Islet precursor cell (in vitro differentiated cells): Measurements from ENCODE around the gene FHIT.

Experiments used
- DNase-seq: peaks from one replicate; pipeline ENCODE4 v3.0.0-alpha.2; 2018

The FHIT gene

GRCh38 chr3:61168286-61168685 is 83.0 kb downstream of the FHIT start:
- no peak for DNase-seq

GRCh38 chr3:61162965-61163364 is 88.3 kb downstream of the FHIT start:
- DNase-seq, result no peak

- DNase-seq, result no peak
Observed at GRCh38 chr3:61158667-61159066, 92.6 kb downstream of the FHIT start.

- no peak for DNase-seq
Observed at GRCh38 chr3:61158216-61158615, 93.0 kb downstream of the FHIT start.

GRCh38 chr3:61157414-61157813 is 93.8 kb downstream of the FHIT start:
- DNase-seq, result no peak

GRCh38 chr3:61155701-61156292 is 95.5 kb downstream of the FHIT start:
- no peak for DNase-seq

GRCh38 chr3:61154457-61155198 is 96.6 kb downstream of the FHIT start:
- DNase-seq, result no peak

- no peak for DNase-seq
Observed at GRCh38 chr3:61152071-61152470, 99.2 kb downstream of the FHIT start.

- no peak for DNase-seq
Observed at GRCh38 chr3:61149236-61149635, 102.0 kb downstream of the FHIT start.

- no peak for DNase-seq
Observed at GRCh38 chr3:61146010-61146890, 105.0 kb downstream of the FHIT start.

- peak; percentile 56 for DNase-seq
Observed at GRCh38 chr3:61141697-61142096, 109.6 kb downstream of the FHIT start.

- DNase-seq, result no peak
Observed at GRCh38 chr3:61141227-61141626, 110.0 kb downstream of the FHIT start.

- no peak for DNase-seq
Observed at GRCh38 chr3:61139686-61140085, 111.6 kb downstream of the FHIT start.

GRCh38 chr3:61138401-61138800 is 112.9 kb downstream of the FHIT start:
- no peak for DNase-seq

GRCh38 chr3:61136191-61136590 is 115.1 kb downstream of the FHIT start:
- no peak for DNase-seq

GRCh38 chr3:61134532-61134931 is 116.7 kb downstream of the FHIT start:
- peak; percentile 61 for DNase-seq

- no peak for DNase-seq
Observed at GRCh38 chr3:61132062-61132461, 119.2 kb downstream of the FHIT start.

- no peak for DNase-seq
Observed at GRCh38 chr3:61118830-61119229, 132.4 kb downstream of the FHIT start.

- DNase-seq, result no peak
Observed at GRCh38 chr3:61117045-61117898, 134.0 kb downstream of the FHIT start.

- DNase-seq, result no peak
Observed at GRCh38 chr3:61114316-61114953, 136.8 kb downstream of the FHIT start.

GRCh38 chr3:61111825-61112224 is 139.4 kb downstream of the FHIT start:
- DNase-seq, result no peak

- no peak for DNase-seq
Observed at GRCh38 chr3:61110576-61110975, 140.7 kb downstream of the FHIT start.
